ENCODE data around the gene COQ8A.

COQ8A gene

DNA sequence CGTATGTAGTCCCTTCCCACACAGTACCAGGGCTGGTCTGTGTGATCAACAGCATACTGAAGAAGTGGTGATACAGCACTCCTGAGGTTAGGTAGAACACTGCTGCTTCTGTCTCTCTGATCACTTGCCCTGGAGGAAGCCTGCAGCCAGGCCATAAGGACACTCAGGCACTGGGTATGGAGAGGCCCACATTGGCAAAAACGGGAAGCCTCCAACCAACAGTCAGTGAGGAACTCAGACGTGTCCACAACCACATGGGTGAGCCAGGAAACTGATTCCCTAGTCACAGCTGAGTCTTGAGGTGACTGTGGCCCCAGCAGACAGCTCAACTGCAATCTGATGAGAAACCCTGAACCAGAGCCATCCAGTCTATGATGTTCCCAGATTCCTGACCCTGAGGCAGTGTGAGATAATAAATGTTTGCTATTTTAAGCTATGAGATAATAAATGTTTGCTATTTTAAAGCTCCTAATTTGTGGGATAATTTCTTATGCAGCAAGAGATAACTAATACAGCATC, 62.5 kb downstream of the COQ8A start:
- Histone ChIP-seq H3K4me1 (ENCODE audit: control insufficient read depth, low read length) (no peaks in the 10 kb centered on the region), H3K36me3 (ENCODE audit: control insufficient read depth, low read length) (no peaks in the 10 kb centered on the region)
- TF ChIP-seq CTCF (IDR thresholded peaks at IDR 0.05; ENCODE audit: low read depth, low read length, poor library complexity, severe bottlenecking) (no peak), EZH2phosphoT487 (IDR thresholded peaks at IDR 0.05; ENCODE audit: borderline replicate concordance, low read length) (no peak)

DNA sequence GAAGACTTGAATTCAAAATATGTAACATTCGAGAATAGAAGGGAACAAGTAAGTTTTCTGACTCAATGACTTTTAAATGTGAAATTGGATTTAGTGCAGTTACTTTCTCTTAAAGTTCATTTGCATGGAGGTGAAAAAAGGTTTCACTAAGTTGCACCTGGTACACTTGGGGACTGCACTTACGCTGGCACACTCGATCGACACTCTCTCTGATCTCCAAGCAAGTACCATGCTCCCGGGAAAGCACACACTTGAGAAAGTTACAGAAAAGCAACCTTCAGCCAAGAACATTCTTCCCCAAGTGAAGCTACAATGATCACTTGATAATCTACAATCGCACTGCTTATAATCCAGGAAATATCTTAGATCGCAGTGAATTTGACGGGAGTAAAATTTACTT, 63.1 kb downstream of the COQ8A start:
- Histone ChIP-seq H3K9me3 (ENCODE audit: control insufficient read depth, insufficient read depth, low read length) (no peaks in the 10 kb centered on the region), H3K4me1 (ENCODE audit: control insufficient read depth, low read length) (no peaks in the 10 kb centered on the region), H3K79me2 (ENCODE audit: control insufficient read depth, low read length) (no peaks in the 10 kb centered on the region), H3K4me2 (ENCODE audit: low read length) (no peak overlapping the region), H4K20me1 (ENCODE audit: control insufficient read depth, insufficient read depth, low read depth, low read length) (no peaks in the 10 kb centered on the region), H3K9me2 (replicated peaks; ENCODE audit: control insufficient read depth, low read length) (no peaks in the 10 kb centered on the region), H3F3A (ENCODE audit: control insufficient read depth, insufficient read depth) (no peaks in the 10 kb centered on the region), H3K27ac (ENCODE audit: low read depth, low read length) (no peak overlapping the region), H3K36me3 (ENCODE audit: control insufficient read depth, low read length) (no peaks in the 10 kb centered on the region), H3K4me3 (ENCODE audit: low read length) (no peak overlapping the region), H3K27me3 (ENCODE audit: control insufficient read depth, low read length) (no peaks in the 10 kb centered on the region)
- TF ChIP-seq CTCF (IDR thresholded peaks at IDR 0.05; ENCODE audit: low read depth, low read length, poor library complexity, severe bottlenecking) (no peak), EZH2phosphoT487 (IDR thresholded peaks at IDR 0.05; ENCODE audit: borderline replicate concordance, low read length) (no peak)

More for the DNA sequence above, 62.5 kb downstream of the COQ8A start:
- H3K27ac ChIP-seq (ENCODE audit: low read depth, low read length), result no peak overlapping the region
- no peaks in the 10 kb centered on the region for H3K27me3 ChIP-seq (ENCODE audit: control insufficient read depth, low read length)
- H3K79me2 ChIP-seq (ENCODE audit: control insufficient read depth, low read length), result no peaks in the 10 kb centered on the region
- H3K4me3 ChIP-seq (ENCODE audit: low read length), result no peak overlapping the region
- no peaks in the 10 kb centered on the region for H4K20me1 ChIP-seq (ENCODE audit: control insufficient read depth, insufficient read depth, low read depth, low read length)
- H3F3A ChIP-seq (ENCODE audit: control insufficient read depth, insufficient read depth), result no peaks in the 10 kb centered on the region
- H3K4me2 ChIP-seq (ENCODE audit: low read length), result no peak overlapping the region
- no peaks in the 10 kb centered on the region for H3K9me2 ChIP-seq (replicated peaks; ENCODE audit: control insufficient read depth, low read length)
- no peaks in the 10 kb centered on the region for H3K9me3 ChIP-seq (ENCODE audit: control insufficient read depth, insufficient read depth, low read length)

DNA sequence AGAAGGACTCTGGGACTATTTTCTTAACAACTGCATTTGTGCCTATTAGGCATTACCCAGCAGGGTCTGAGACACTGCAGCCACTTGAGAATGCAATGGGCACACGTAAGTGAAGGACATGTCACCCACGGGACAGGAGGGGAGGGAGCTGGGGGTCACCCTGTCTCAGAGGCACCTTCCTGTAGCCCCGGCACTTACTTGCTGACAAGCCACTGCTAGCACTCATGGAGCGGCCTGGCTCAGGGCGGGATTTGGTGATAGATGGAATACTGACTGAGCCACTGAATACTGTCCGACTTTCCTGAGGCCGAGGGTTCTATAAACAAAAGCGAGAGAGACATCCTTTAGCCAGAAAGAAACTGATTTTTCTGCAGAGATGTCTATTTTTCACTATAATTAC, 64.7 kb downstream of the COQ8A start:
- no peaks in the 10 kb centered on the region for H3K36me3 ChIP-seq (ENCODE audit: control insufficient read depth, low read length)
- H3K9me2 ChIP-seq (replicated peaks; ENCODE audit: control insufficient read depth, low read length), result no peaks in the 10 kb centered on the region
- no peaks in the 10 kb centered on the region for H3K9me3 ChIP-seq (ENCODE audit: control insufficient read depth, insufficient read depth, low read length)
- no peaks in the 10 kb centered on the region for H3F3A ChIP-seq (ENCODE audit: control insufficient read depth, insufficient read depth)
- H4K20me1 ChIP-seq (ENCODE audit: control insufficient read depth, insufficient read depth, low read depth, low read length), result no peaks in the 10 kb centered on the region
- no peak overlapping the region for H3K27ac ChIP-seq (ENCODE audit: low read depth, low read length)
- TF ChIP-seq CTCF (IDR thresholded peaks at IDR 0.05; ENCODE audit: low read depth, low read length, poor library complexity, severe bottlenecking) (no peak), EZH2phosphoT487 (IDR thresholded peaks at IDR 0.05; ENCODE audit: borderline replicate concordance, low read length) (no peak)
- H3K4me1 ChIP-seq (ENCODE audit: control insufficient read depth, low read length), result no peaks in the 10 kb centered on the region
- H3K4me2 ChIP-seq (ENCODE audit: low read length), result no peak overlapping the region
- H3K27me3 ChIP-seq (ENCODE audit: control insufficient read depth, low read length), result no peaks in the 10 kb centered on the region
- H3K4me3 ChIP-seq (ENCODE audit: low read length), result no peak overlapping the region
- no peaks in the 10 kb centered on the region for H3K79me2 ChIP-seq (ENCODE audit: control insufficient read depth, low read length)

Data from DOHH2 (cell line).